Measurements from ENCODE around the gene PTPRG. TPM values are rescaled to one million over a fixed set of nuclear protein-coding genes. Genes with fewer than 3 reads are reported as not detected.

Gene PTPRG
- total RNA-seq, 2 experiments from 2014 or later = 0.13 to 0.70 TPM

DNA sequence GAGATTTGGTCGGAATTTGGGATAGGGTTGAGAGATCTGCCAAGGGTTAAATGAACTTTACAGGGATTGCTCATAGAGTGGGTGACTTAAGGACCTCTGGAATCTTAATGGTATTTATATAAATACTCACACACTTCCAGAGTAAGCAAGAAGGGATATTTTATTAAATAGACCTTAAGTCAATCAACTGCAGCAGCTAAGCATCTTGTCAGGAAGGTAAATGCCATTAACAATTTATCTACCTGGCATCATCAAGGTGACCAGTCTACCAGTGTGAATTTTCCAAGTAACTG lies 688.1 kb downstream of the PTPRG start:
- no peaks in the 10 kb centered on the region for H3K79me2 ChIP-seq (ENCODE audit: insufficient read depth, low read depth, low read length)
- no peak overlapping the region for H3K4me2 ChIP-seq (ENCODE audit: low read length)
- no peak for TF ChIP-seq CTCF (conservative IDR thresholded peaks at IDR 0.05; ENCODE audit: low read length)
- no peak for TF ChIP-seq EZH2phosphoT487 (IDR thresholded peaks at IDR 0.05; ENCODE audit: borderline replicate concordance, low read depth, low read length)
- no peaks in the 10 kb centered on the region for H3K4me1 ChIP-seq (ENCODE audit: insufficient read depth, low read length, poor library complexity, severe bottlenecking)
- ChIA-PET CTCF (ENCODE audit: unreplicated experiment) (no interaction called here), POLR2A (no interaction called here)
- intact Hi-C loops (cut with micrococcal nuclease; ENCODE audit: unreplicated experiment) = no loop called here
- DNase-seq (ENCODE audit: low spot score) = no peak
- no peaks in the 10 kb centered on the region for H3K9me3 ChIP-seq (ENCODE audit: low read length)
- no TSS peak for BruUV-seq (replicated peaks)
- no peak overlapping the region for H2AFZ ChIP-seq (ENCODE audit: low read length)
- H3K4me3 ChIP-seq (ENCODE audit: low read depth, low read length, poor library complexity, severe bottlenecking) = no peak overlapping the region
- no peak overlapping the region for H3K27ac ChIP-seq (ENCODE audit: low read depth, low read length, poor library complexity, severe bottlenecking)
- no peaks in the 10 kb centered on the region for H3K9me2 ChIP-seq (ENCODE audit: insufficient read depth, low read length)
- H4K20me1 ChIP-seq (ENCODE audit: insufficient read depth, low read length) = no peaks in the 10 kb centered on the region
- no peaks in the 10 kb centered on the region for H3K36me3 ChIP-seq (ENCODE audit: insufficient read depth, low read length)

GRCh38 chr3:62249855-62250543 lies 688.6 kb downstream of the PTPRG start:
- H3K79me2 ChIP-seq (ENCODE audit: insufficient read depth, low read depth, low read length) = no peaks in the 10 kb centered on the region
- H3K9me2 ChIP-seq (ENCODE audit: insufficient read depth, low read length) = no peaks in the 10 kb centered on the region
- TF ChIP-seq EZH2phosphoT487 (IDR thresholded peaks at IDR 0.05; ENCODE audit: borderline replicate concordance, low read depth, low read length) (no peak), CTCF (conservative IDR thresholded peaks at IDR 0.05; ENCODE audit: low read length) (no peak)
- no peaks in the 10 kb centered on the region for H4K20me1 ChIP-seq (ENCODE audit: insufficient read depth, low read length)
- DNase-seq (ENCODE audit: low spot score) = no peak
- CTCF ChIA-PET (ENCODE audit: unreplicated experiment) = no interaction called here
- BruUV-seq (replicated peaks) = no TSS peak
- H3K4me3 ChIP-seq (ENCODE audit: low read depth, low read length, poor library complexity, severe bottlenecking) = no peak overlapping the region
- H3K9me3 ChIP-seq (ENCODE audit: low read length) = no peaks in the 10 kb centered on the region
- H3K27ac ChIP-seq (ENCODE audit: low read depth, low read length, poor library complexity, severe bottlenecking) = no peak overlapping the region
- no peak overlapping the region for H2AFZ ChIP-seq (ENCODE audit: low read length)
- H3K36me3 ChIP-seq (ENCODE audit: insufficient read depth, low read length) = no peaks in the 10 kb centered on the region
- H3K4me2 ChIP-seq (ENCODE audit: low read length) = no peak overlapping the region
- POLR2A ChIA-PET = interaction anchor here (0.5 to 0.6 kb wide), 2 partner anchors 8 to 38 kb away, joined by 3 to 5 read pairs; no protein-coding TSS in a partner anchor
- H3K4me1 ChIP-seq (ENCODE audit: insufficient read depth, low read length, poor library complexity, severe bottlenecking) = no peaks in the 10 kb centered on the region
- intact Hi-C loops (cut with micrococcal nuclease; ENCODE audit: unreplicated experiment) = no loop called here

DNA sequence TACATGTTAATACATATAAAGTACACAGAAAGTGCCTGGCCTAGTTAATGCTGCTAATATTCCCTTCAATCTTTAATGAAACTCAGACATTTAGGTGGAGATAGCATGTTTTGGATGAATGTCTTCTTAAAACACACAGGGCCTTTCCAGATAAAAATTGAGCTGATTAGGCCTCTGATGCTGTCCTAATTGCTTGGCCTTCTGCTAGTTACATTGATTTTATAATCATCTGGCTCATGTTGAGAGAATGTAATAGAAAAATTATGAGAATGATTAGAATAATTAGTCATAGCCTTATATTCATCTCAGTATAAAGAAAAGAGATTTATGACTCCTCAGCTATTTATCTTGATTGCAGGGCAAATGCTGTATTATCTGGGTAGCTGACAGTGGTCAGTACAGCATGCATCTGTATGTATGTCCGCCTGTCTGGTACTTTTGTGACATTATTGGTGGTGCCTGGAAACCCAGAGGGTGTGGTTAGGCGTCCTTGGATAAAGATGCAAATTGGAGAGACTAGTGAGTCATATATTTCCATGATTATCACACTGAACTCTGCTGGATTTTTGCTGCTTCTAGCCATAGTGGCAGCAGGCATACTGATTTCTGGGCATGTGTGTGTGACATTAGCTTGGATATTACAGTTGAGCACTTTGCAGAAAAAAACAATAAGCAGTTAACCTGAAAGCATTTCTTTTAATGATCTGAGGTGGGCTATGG lies 691.2 kb downstream of the PTPRG start:
- no peak for TF ChIP-seq EZH2phosphoT487 (IDR thresholded peaks at IDR 0.05; ENCODE audit: borderline replicate concordance, low read depth, low read length)
- TF ChIP-seq CTCF (conservative IDR thresholded peaks at IDR 0.05; ENCODE audit: low read length) = no peak
- DNase-seq (ENCODE audit: low spot score) = no peak
- ChIA-PET CTCF (ENCODE audit: unreplicated experiment) (no interaction called here), POLR2A (no interaction called here)
- H3K79me2 ChIP-seq (ENCODE audit: insufficient read depth, low read depth, low read length) = no peaks in the 10 kb centered on the region
- H3K4me1 ChIP-seq (ENCODE audit: insufficient read depth, low read length, poor library complexity, severe bottlenecking) = no peaks in the 10 kb centered on the region
- no peak overlapping the region for H3K4me3 ChIP-seq (ENCODE audit: low read depth, low read length, poor library complexity, severe bottlenecking)
- BruUV-seq (replicated peaks) = no TSS peak
- no peaks in the 10 kb centered on the region for H3K36me3 ChIP-seq (ENCODE audit: insufficient read depth, low read length)
- H3K9me2 ChIP-seq (ENCODE audit: insufficient read depth, low read length) = no peaks in the 10 kb centered on the region
- no peak overlapping the region for H3K4me2 ChIP-seq (ENCODE audit: low read length)
- no peaks in the 10 kb centered on the region for H4K20me1 ChIP-seq (ENCODE audit: insufficient read depth, low read length)
- no peaks in the 10 kb centered on the region for H3K9me3 ChIP-seq (ENCODE audit: low read length)
- no peak overlapping the region for H3K27ac ChIP-seq (ENCODE audit: low read depth, low read length, poor library complexity, severe bottlenecking)
- no peak overlapping the region for H2AFZ ChIP-seq (ENCODE audit: low read length)
- intact Hi-C loops (cut with micrococcal nuclease; ENCODE audit: unreplicated experiment) = no loop called here
